Superior temporal gyrus (tissue), 1 donor: ENCODE results near the gene DNAH8.

ENCODE experiments used
- DNase-seq: peaks from one replicate; pipeline ENCODE4 v3.0.0-alpha.2; 2016; ENCODE audit errors: extremely low spot score

The DNAH8 gene

DNA sequence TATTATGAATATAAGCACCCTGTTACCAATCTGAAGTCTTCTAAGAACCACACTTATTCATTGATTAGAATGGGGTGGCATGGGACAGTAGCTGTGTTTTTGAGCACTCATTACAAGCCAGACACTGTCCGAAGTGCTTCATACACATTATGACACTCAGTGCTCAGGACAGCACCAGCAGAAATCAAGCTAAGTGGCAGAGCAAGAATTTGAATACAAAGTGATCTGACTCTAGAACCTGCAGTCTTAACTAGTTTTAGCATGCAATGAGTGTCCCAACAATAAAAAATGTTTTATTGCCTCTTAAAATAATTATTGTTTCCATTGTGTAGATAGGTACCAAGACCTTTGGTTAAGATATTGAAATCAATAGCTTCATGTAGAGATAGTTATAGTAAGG is 294.4 kb downstream of the DNAH8 start:
- DNase-seq, result no peak

DNA sequence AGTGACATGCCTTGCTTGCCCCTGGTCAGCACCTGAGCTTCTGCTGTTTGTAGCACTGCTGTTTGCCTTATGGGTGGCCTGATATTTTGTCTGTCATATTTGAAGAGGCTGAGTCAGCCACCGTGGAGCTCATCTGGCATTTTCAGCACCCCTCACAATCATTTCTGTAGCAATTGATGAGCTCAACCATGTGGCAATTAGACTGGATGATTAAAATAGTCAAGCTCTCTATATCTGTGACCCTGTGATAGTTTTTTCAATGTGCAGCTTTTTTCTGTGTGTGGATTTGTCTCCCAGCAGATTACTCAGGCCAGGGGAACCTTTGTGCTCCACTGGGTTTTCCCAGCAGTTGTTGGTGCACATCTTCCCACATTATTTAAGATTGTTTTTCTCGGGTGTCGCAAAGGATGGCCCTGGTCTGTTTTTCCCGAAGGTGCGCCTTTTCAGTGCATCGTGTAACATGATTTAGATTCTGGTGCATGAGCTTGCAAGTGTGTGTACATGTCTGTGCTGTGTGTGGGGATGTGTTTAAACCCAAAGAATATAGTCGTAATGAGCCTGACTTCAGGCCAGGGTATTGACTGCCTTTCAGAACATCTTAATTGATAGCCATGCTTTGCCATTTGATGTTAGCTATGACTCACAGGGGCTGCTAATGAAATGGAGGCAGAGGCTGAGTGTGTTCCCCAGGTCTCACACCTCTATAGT is 301.9 kb downstream of the DNAH8 start:
- DNase-seq, result no peak

DNA sequence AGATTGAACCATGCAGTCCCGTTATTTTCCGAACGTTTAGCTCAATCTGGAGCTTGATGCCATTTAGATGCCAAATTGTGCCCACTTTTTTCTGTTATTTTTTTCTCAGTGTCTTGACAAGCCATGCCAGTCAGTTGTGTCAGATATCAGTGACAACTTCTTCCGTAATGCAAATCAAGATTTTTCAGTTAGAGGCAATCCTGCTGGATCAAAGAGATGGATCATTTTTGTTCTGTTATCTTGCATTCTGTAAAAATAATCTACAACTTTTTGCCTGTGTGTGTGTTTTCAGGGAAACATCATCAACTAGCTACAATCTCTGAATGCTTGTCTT is 302.4 kb downstream of the DNAH8 start:
- no peak for DNase-seq

DNA sequence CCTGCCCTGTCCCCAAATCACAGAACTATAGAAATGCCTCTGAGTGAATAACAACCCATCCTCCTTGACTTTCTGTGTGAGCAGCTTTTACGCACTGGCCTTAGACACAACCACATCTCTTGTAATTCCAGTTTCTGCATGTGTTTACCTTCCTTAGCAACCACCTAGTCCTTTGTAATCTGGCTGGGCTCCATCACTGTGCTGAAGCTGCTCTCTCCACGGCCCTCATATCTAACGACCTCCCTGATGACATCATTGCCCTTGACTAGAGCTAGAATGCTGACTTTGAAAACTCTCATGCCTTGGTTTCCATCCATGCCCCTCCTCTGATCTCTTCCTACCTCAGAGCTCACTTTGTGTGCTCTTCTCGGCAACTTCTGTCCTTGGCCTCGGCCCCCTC is 303.0 kb downstream of the DNAH8 start:
- DNase-seq, result no peak

DNA sequence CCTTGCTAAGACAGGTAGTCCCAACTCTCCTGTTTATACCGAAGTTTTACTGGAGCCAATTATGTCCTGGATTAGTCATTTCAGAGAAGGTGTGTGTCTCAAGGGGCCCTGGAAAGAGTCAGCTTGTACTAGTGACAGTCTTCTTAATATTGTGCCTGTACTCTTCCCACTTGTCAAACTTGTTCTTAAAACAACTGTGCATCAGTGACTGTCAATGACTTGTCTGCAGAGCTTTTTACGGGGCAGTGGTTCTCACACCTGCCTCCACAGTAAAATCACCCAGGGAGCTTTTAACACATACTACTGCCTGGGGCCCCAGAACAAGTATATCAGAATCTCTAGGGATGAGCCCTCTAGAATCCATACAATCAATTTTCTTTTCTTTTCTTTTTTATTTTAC is 305.0 kb downstream of the DNAH8 start:
- DNase-seq, result no peak

DNA sequence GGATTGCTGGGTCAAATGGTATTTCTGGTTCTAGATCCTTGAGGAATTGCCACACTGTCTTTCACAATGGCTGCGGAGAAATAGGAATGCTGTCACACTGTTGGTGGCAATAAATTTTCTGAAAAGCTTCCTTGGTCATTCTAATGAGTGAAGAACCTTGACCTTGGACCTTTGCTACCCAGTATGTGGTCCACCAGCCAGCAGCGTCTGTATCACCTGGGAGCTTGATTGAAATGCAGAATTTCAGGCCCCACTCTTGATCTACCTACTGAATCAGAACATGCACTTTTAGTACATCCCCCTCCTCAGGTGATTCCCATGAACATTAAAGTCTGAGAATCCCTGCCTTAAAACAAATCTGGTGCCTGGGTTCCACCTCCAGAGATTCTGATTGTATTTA is 305.9 kb downstream of the DNAH8 start:
- no peak for DNase-seq

DNA sequence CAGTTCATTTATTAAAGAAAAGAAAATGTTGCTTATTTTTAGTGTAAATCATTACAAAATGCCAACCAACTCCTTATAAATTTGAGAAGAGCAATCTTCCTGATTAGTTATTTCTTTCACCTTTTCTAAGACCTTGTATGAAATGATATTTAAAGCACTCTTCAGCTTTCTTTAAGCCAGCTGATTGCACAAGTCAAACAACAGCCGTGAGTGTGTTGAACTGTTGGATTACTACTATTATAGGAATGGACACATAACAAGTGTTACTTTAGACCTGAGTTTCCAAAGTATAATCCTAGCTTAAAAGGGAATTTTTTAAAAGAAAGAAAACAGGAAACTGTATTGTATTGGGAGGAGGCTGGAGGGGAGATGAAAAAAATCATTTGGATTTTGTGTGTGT is 306.7 kb downstream of the DNAH8 start:
- no peak for DNase-seq

DNA sequence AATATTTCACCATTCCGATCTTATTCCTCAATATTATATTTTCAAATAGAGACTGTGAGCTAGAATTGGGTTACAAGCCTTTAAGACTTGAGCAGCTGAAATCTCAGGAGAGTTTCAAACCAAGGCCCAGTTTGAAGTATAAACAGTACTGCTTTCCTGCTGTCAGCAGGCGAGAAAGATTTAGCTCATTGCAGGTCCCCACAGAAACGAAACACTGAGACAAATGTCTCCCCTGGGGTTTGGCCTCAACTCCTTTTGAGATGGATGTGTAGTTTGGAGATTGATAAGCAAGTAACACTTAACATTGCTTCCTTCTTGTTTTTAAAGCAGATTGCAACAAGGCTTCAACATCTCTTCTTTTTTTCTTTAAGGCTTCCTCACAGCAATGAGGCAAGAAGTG is 311.1 kb downstream of the DNAH8 start:
- no peak for DNase-seq

DNA sequence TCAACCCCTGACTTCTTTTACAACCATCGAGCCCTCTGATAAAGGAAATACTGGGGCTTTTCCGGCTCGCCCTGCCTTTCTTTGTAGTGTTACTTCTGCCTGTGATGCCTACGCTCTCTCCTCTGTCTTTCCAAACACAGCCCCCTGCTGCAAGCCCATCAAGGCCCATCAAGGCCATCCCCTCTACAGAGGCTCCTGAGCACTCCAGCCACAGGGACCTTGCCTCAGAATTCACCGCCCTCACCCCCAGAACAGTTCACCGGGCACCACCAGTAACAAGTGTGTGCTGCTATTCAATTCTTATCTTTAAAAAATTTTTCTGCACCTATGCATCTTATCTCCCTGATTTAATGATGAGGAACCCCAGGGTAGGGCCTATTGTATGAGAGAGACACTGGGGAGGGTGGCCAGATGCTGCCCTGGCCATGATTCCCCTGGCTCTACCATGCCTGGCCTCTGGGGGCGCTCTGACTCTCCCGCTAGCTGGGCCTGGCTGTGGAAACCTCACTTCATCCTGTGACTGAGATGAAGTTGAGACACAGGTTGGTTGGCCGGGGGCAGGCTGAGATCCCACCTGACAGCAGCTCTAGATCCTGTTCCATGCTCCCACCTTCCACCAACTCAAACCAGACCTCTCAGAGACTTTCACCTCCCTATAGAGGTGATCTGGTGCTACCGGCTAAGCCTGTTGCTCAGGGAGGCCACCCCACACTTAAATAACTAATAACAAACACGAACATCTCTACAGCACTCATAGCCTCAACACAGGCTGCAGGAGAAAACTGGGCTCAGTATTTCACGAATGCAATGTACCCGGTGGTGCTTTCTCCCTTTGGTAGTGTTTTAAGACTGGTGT is 314.3 kb downstream of the DNAH8 start:
- DNase-seq, result no peak

DNA sequence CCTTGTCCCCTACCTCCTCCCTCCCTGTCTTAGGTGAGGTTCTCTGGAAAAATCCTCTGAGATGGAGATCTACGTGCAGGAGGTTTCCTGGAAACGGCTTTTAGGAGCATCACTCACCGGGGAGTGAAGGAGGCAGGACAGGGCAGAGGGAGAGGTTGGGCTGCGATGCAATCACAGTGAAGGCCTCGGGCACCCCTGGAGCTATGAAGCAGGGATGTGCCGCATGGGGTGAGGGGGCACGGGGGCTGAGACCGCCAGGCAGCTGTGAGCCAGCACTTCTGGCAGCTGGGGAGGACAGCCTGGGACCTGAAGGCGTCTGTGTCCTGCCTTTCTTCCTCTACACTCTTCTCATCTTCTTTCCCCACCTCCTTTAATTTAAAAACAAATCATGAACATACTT is 320.6 kb downstream of the DNAH8 start:
- DNase-seq, result no peak

DNA sequence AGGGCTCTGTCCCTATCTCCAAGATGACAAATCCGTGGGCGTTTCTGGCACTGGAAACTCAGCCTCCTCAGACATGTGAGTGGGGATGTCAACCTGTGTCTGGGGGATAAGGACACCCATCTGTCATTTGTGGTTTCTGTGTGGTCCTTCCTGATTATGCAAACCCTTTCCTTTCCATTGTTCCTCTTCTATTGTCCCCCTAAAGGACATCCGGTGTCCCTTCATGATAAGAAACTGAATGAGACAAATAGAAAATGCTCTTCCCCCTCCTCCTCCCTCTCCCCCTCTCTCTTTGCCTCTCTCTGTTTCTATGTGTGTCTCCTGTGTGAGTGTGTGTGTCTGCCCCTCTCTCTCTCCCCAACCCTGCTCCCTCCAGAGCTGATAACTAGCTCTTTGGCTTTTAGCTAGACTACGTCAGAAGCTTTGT is 322.0 kb downstream of the DNAH8 start:
- DNase-seq, result no peak

DNA sequence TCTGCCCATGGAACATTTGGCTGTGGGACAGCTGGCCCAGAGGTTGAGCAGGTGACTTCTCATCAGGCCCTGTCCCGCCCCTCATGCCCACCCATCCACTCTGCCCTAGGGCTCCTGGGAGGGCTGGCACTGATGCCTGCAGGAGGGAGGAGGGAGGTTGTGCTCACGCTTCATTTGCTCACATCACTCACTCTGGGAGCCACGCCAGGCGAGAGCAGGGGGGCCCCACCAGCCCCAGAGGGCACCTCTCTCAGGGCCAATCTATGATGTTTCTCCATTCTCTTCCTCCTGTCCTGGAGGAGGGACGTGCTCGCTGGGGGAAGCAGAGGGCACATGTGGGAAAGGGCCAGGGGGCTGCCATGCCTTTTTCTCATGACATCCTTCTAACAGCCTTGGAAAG is 322.6 kb downstream of the DNAH8 start:
- DNase-seq, result no peak

DNA sequence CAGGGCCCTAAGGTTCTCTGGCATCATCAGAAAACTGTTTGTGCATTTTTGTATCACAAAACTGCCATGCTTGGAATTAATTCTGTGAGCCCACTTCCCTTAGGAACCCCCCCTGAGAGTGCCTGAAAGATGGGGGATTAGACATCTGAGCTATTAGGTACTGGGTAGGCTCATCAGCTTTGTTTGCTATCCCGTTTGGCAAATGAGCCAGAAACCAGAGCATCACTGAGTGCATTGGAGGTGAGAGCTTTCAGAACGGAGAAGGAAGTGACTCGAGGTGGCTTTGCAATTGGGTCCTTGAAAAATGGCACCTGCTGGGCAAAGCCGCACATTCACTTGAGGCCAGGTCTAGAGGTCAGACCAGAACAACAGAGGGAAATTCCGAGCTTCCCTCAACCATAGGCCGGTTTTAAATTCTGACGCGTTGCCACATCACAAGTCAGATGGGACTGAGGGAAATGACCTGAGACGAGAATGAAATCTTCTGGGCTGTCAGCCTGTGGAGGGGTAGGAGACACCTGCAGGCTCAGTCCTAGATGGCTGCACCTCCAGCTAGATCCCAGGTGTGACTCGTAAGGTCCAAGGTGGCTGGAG is 325.1 kb downstream of the DNAH8 start:
- no peak for DNase-seq

DNA sequence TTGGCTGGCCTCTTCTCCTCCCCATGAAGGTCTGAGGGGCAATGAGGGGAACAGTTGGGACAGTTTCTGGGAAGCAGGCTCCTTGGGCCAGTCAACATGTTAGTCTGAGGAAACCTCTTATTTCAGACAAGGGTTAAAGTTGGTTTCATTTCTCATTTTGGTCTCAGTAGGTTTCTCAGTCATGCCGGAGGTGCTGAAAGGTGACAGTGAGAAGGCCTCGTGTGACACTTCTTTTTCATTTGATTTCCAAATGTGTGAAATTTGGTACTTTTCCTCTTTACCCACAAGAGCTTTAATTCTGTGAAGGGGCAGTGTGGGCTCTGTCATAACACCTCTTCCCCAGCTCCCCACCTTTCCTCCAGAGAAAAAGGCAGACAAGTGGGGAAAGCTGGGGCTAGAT is 326.0 kb downstream of the DNAH8 start:
- DNase-seq, result no peak

DNA sequence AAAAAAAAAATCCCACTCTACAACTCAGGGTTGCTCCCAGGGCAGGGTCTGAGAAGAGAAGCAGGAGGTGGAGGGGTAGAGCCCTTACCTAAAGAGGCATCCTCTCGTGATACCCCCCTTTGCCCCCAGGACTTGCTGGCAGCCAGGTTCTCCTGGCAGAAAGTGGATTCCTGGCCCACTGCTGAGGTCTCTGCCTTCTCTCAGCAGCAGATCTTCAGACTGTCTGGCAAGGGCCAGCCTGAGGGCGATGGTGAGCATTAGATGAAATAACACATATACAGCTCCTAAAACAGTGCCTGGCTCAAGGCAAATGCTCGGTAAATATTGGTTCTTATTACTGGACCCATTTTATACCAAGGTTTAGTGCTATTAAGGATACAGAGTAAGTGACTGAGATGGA is 328.7 kb downstream of the DNAH8 start:
- no peak for DNase-seq

DNA sequence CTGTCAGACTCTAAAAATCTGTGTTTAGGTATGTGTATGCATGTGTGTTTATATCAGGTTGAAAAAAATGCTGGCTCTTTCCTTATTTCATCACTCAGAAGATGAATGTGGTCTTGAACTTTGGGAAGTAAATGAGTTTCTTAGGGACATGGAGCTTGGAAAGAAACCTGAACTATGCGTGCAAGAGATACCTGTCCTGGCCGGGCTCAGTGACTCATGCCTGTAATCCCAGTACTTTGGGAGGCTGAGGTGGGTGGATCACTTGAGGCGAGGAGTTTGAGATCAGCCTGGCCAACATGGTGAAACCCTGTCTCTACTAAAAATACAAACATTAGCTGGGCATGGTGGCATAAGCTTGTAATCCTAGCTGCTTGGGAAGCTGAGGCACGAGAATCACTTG is 329.1 kb downstream of the DNAH8 start:
- DNase-seq, result no peak

DNA sequence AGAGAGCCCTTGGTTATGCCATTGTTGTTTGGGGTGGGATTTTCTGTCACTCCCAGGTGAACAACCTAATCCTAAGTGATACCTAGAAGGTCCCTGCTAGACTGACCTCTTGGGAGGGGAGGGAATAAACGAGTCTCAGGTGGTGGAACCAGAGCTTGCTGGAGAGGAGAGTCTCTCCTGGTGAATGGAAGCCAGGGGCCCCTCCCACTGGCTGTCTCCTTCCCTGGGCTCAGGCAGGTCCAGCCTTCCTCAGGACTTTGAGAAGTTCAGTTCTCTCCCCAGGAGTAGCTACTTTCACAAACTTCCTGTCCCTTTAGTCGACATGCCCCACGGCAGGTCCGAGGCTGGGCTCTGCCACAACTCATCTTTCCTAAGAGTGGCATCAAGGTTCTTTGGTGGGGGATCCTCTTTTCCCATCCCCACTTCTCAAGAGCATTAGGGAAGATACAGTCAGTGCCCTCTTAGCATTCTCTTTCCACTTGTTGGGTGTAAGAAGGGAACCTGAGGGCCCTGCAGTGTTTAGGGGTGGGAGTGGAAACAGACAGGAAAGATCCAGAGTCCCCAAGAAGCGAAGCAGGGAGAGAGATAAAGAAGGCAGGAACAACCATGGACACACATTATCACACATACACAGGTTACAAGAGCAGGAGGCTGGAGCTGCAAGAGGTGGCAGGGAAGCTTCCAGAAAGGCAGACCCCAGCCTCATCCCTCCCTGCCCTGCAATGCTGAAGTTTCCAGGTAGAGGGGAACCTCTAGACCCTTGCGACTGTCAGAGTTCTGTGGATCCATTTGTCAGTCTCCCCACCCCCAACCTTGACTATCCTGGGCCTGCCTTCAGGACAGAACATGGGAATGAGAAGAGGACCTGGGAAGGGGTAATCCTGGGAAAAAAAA is 332.6 kb downstream of the DNAH8 start:
- DNase-seq, result no peak

DNA sequence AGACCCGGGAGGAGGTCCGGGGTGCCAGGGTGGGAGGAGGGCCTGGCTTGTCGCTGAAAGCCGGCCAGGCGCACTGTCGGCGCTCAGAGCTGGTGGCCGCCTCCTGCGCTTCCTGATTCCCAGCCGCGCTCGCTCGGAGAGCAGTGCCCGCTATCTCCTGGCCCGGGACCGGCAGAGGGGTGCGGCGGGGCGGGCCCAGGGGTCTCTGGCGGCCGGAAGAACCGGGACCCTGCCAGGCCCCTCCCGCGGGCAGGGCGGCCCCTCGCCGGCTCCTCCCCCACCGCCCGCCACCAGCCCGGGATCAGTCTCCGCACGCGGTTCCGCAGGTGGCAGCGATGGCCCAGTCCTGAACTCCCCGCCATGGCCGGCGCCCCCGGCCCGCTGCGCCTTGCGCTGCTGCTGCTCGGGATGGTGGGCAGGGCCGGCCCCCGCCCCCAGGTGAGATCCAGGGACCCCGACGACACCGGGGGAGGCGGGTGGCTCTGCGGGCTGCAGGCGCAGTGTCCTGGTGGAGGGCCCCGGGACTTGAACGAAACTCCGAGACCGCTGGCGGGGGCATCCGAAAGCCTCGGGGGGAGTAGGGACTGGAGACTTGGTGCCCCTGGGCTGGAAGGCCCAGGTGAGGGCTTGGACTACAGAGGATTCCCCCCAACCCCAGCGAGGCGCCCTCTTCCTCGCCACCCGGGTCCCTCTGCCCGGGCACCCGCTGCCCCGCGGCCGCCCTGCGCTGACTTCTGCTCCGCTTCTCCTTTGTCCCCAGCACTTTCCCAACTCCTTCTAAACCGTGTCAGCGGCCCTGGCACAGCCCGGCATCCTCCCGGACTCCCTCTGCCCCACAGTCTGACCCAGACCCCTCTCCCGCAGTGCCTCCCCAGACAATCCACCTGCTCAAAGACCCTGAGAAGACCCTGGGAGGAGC is 333.6 kb downstream of the DNAH8 start, which contains the start of gene GLP1R:
Gene GLP1R (plus strand): TSS at position 301 of the 919 bp plus-strand sequence. CDS start 60 bp downstream, at position 361.
- no peak for DNase-seq

DNA sequence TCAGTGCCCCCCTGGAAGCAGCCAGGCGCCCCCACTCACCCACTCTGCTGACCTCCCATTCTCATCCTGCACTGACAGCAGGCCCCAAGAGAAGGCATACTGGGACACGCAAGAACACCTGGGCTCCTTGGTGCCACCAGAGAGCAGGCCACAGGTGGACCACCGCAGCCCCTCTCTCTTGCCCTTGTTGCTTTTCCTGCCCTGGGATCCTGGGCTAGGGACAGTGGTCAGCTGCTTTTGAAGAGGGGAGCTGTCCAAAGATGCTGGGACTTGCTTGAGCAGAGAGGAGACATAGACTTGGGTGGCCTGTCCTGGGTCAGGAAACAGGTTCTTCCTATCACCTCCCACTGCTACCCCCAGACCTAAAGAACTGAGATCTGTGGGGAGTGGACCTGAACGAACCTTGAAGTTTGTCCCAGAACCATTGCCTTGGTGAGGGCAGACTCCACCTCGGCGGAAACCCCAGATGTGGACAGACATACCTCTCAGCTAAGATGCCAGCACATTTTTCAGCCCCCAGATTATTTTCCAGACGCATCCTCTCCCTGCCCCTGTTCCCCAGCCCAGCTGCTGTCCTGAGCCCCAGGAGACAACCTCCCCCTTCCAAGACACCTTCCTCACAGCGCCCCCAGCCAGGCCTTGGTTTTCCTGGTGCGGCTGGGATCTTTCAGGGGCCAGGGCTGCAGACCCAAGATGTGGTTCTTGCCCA is 334.6 kb downstream of the DNAH8 start:
- no peak for DNase-seq

DNA sequence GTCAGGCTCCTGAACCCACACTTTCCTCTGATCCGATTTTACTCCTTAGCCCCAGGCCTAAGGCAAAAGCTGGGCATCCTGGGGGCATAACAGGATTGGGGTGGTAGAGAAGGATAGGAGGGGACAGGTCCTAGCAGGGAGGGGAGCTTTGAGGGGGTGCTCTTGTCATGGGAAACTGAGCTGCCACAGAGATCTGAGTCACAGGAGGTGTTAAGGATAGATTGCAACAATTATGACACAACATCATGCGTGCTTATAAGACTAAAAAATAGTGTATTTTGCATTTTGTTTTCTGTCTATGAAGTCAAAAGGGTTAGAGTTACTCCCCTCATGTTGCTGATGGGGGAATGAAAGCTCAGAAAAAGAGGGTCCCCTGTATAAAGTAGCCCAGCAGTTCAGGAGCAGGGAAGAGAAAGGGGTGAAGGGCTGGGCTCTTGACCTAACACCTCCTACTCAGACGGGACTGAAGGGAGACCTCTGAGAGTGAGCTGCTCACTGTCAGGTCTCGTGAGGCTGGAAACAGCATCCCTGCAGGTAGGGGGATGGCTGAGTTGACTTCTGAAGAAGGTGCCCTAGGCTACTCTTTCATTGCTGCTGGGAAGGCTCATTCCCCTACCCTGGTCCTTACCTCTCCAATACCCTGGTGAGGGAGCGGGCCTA is 335.5 kb downstream of the DNAH8 start:
- no peak for DNase-seq
